K562 (cell line): ENCODE measurements around the gene GALT. TPM values are rescaled to one million over a fixed set of nuclear protein-coding genes. Genes with fewer than 3 reads are reported as not detected.
A peak's percentile ranks its signal among the peaks of the same experiment; 100 is the strongest.

ENCODE experiments used
- ATAC-seq: fragments of 200-7000 bp; cut with Tn5 transposase; 3 replicates; pipeline ENCODE4 v1.9.1; 2020; ENCODE audit warnings: moderate library complexity
- BruUV-seq: library from RNA; stranded (reverse); fragments of 400-500 nt; replicated peaks from 2 replicates; lab custom pipeline; 2021; lab: Mats Ljungman, UMichigan
- CTCF ChIA-PET: fragments of 300-600 bp; formaldehyde crosslinking; extraction: SDS; loops from one replicate; lab custom pipeline; 2021; ENCODE audit warnings: low intra/inter-chr PET ratio; lab: Yijun Ruan, JAX
- POLR2A ChIA-PET: fragments of 300-600, 350-650 bp; sonication (Branson Sonifier 250); formaldehyde crosslinking; extraction: SDS; loops from one replicate; lab custom pipeline; 2021; ENCODE audit warnings: antibody characterized with exemption, inconsistent platforms; lab: Yijun Ruan, JAX
- DNase-seq, 4 experiments: peaks; one replicate each; pipeline versions ENCODE4 v3.0.0 to v3.0.0-alpha.2; 2011 to 2018; ENCODE audit warnings: low spot score in 3 of 4, mixed read lengths in 3 of 4; ENCODE audit errors: extremely low read depth in 1 of 4
- FAIRE-seq: peaks from 2 replicates; lab custom pipeline; 2011; peaks lifted over from hg19 to GRCh38; lab: Jason Lieb, UNC
- H2AFZ ChIP-seq: 2 replicates; pipeline ENCODE4 v1.6.0; 2011; ENCODE audit warnings: low read depth, low read length, control low read depth, inconsistent platforms
- H3K27ac ChIP-seq: fragments of 200-600 bp; 3 replicates; pipeline ENCODE4 v1.8.0; 2011; ENCODE audit warnings: low read depth, mild to moderate bottlenecking, control low read depth, inconsistent platforms, low read length, moderate library complexity, mixed read lengths; ENCODE audit errors: extremely low read depth
- H3K27me3 ChIP-seq, 2 experiments: fragments of 300-600 bp in 1 of 2; 2 replicates in 1 of 2; 3 replicates in 1 of 2; pipeline versions ENCODE4 v1.6.0 to v1.8.0; 2011; ENCODE audit warnings: inconsistent platforms in 2 of 2, low read length in 2 of 2, mild to moderate bottlenecking in 1 of 2, mixed read lengths in 1 of 2, moderate library complexity in 1 of 2; ENCODE audit not compliant: control insufficient read depth in 2 of 2, insufficient read depth in 2 of 2
- H3K36me3 ChIP-seq: fragments of 300-600 bp; 3 replicates; pipeline ENCODE4 v1.8.0; 2011; ENCODE audit warnings: mild to moderate bottlenecking, low read length, inconsistent platforms; ENCODE audit not compliant: control insufficient read depth, insufficient read depth
- H3K4me1 ChIP-seq, 2 experiments: fragments of 200-600 bp in 1 of 2; replicated peaks in 1 of 2; 2 replicates in 1 of 2; 3 replicates in 1 of 2; pipeline versions ENCODE4 v1.5.1 to v1.8.0; 2011; ENCODE audit warnings: inconsistent platforms in 2 of 2, low read length in 2 of 2, mild to moderate bottlenecking in 1 of 2, mixed read lengths in 1 of 2, moderate library complexity in 1 of 2; ENCODE audit not compliant: control insufficient read depth in 2 of 2, insufficient read depth in 2 of 2
- H3K4me2 ChIP-seq: 2 replicates; pipeline ENCODE4 v1.6.1; 2011; ENCODE audit warnings: low read length, control low read depth, inconsistent platforms, mixed read lengths; ENCODE audit not compliant: insufficient read depth
- H3K4me3 ChIP-seq: fragments of 200-600 bp; sonication (generic), shearing (Covaris generic); 2 replicates; pipeline ENCODE4 v1.5.1; 2016; ENCODE audit warnings: control low read depth, inconsistent platforms
- H3K79me2 ChIP-seq: fragments of 200-600 bp; 3 replicates; pipeline ENCODE4 v1.8.0; 2011; ENCODE audit warnings: low read length, inconsistent platforms; ENCODE audit not compliant: control insufficient read depth, insufficient read depth
- H3K9ac ChIP-seq, 2 experiments: 2 replicates each; pipeline versions ENCODE4 v1.6.0 to v1.6.1; 2011; ENCODE audit warnings: low read depth in 2 of 2, low read length in 2 of 2, control low read depth in 1 of 2, inconsistent platforms in 1 of 2, mild to moderate bottlenecking in 1 of 2, mixed read lengths in 1 of 2; ENCODE audit not compliant: insufficient read depth in 1 of 2
- H3K9me1 ChIP-seq: one replicate; pipeline ENCODE4 v1.6.0; 2011; ENCODE audit warnings: inconsistent platforms, mild to moderate bottlenecking, low read length, moderate library complexity; ENCODE audit not compliant: control insufficient read depth, insufficient read depth
- H3K9me3 ChIP-seq: replicated peaks from 2 replicates; pipeline ENCODE4 v1.5.1; 2011; ENCODE audit warnings: low read depth, low read length, inconsistent platforms; ENCODE audit not compliant: control insufficient read depth, insufficient read depth
- H4K20me1 ChIP-seq: replicated peaks from 2 replicates; pipeline ENCODE4 v1.6.1; 2011; ENCODE audit warnings: low read length, inconsistent platforms, mixed read lengths; ENCODE audit not compliant: control insufficient read depth, insufficient read depth
- BCOR ChIP-seq: fragments of 450-650 bp; IDR thresholded peaks from 2 replicates; pipeline ENCODE4 v1.6.1; 2016
- CEBPB ChIP-seq: fragments of 450-650 bp; IDR thresholded peaks from 2 replicates; pipeline ENCODE4 v1.6.1; 2016; ENCODE audit warnings: missing genetic modification characterization, missing compliant biosample characterization
- ETS2 ChIP-seq: IDR thresholded peaks from 2 replicates; pipeline ENCODE4 v1.6.1; 2016; ENCODE audit warnings: borderline replicate concordance, missing genetic modification characterization, mild to moderate bottlenecking, moderate library complexity, missing compliant biosample characterization; ENCODE audit not compliant: poor library complexity, severe bottlenecking
- HDAC8 ChIP-seq: fragments of 450-650 bp; IDR thresholded peaks from 2 replicates; pipeline ENCODE4 v1.6.1; 2016; ENCODE audit warnings: mild to moderate bottlenecking, missing genetic modification characterization, moderate library complexity, missing compliant biosample characterization
- MTA3 ChIP-seq: fragments of 450-650 bp; formaldehyde crosslinking; IDR thresholded peaks from 2 replicates; pipeline ENCODE4 v1.6.1; 2017; ENCODE audit warnings: mild to moderate bottlenecking, borderline replicate concordance
- RBBP5 ChIP-seq: fragments of 200-600 bp; sonication (generic); IDR thresholded peaks from 2 replicates; pipeline ENCODE4 v1.6.1; 2012; ENCODE audit warnings: borderline replicate concordance, mild to moderate bottlenecking, low read length, control low read depth, inconsistent platforms; ENCODE audit not compliant: insufficient read depth, poor library complexity, severe bottlenecking
- TRIM28 ChIP-seq: fragments of 450-650 bp; IDR thresholded peaks from 2 replicates; pipeline ENCODE4 v1.6.1; 2017
- ZNF444 ChIP-seq: fragments of 250-450 bp; sonication (Bioruptor Pico); IDR thresholded peaks from 2 replicates; pipeline ENCODE4 v1.4.0; 2020; ENCODE audit warnings: mild to moderate bottlenecking, moderate library complexity
- WGBS: fragments of 100-300 bp; shearing (Covaris generic); methylation state at CpG from one replicate; pipeline ENCODE4 v1.1.6; 2016; ENCODE audit warnings: low coverage, mixed read lengths; ENCODE audit not compliant: insufficient coverage; ENCODE audit errors: missing lambda C conversion rate; 5-methylcytosine and 5-hydroxymethylcytosine counted together
- in situ Hi-C: fragments of 300-500 bp; cut with MboI; formaldehyde crosslinking; loops from 4 replicates; pipeline ENCODE4 v1.15.0; 2018; ENCODE audit warnings: inconsistent platforms, mixed read lengths
- intact Hi-C: fragments of 100-400 bp; cut with micrococcal nuclease; formaldehyde crosslinking; loops from 2 replicates; pipeline ENCODE4 v1.14.2; 2022
- polyA plus RNA-seq, 8 experiments: library from polyadenylated mRNA; depleted of rRNA in 4 of 8; stranded (reverse) in 5 of 8; unstranded in 3 of 8; fragments of >200 nt; fragmentation: Nextera tagmentation in 2 of 8; fragmentation: Illumina TruSeq in 1 of 8; extraction: Ambion mirVana in 2 of 8; extraction: Trizol in 1 of 8; gene quantifications; 2 replicates each; pipeline versions ENCODE4 v1.2.1 to v1.2.3, GENCODE V29; 2011 to 2014; ENCODE audit warnings: inconsistent platforms in 1 of 8, missing spikeins in 1 of 8
- total RNA-seq, 7 experiments: library from RNA; depleted of rRNA in 6 of 7; stranded (reverse); fragments of >200 nt in 6 of 7; fragmentation: Illumina TruSeq in 2 of 7; extraction: Trizol in 2 of 7; gene quantifications; 2 replicates each; pipeline versions ENCODE4 v1.2.1 to v1.2.3, GENCODE V29; 2011 to 2021; ENCODE audit warnings: low replicate concordance in 1 of 7
- TF ChIP-seq, protein P1 (sequence below): sonication (generic); formaldehyde crosslinking; IDR thresholded peaks from 2 replicates; pipeline ENCODE4 v1.8.1; 2023; ENCODE audit warnings: mild to moderate bottlenecking, missing genetic modification reagents

The GALT gene
- total and polyA plus RNA-seq, 9 of the 15 experiments (the other 6 are each of a cell fraction or from before 2014, with no cell fraction given): 7.3 to 29.2 (median 15.6) TPM

DNA sequence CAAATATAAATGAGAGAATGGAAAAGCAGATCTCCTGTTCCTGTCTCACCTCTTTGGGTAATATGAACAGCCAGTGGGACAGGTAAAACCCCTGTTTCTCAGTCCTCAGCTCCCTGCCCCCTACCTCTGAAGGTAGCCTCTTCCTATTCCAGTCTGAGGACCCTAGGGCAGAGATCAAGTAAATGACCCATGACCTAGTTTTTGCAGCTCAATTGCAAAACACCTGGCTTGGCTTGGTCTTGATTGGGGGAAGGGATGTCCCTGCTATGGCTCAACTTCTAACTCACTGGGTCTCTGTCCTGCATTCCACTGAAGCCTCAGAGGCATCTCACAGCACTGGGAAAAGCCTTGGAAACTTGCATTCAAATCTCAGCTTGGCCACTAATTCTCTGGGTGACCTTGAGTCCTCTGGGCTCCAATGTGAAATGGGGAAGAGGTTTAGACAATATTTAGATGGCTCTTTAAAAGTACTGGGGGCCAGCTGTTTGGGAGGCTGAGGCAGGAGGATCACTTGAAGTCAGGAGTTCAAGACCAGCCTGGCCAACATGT is 1.6 kb upstream of the GALT start:
- Histone ChIP-seq H2AFZ (no peak overlapping the region), H3K27ac (no peak overlapping the region)
- POLR2A ChIA-PET: interaction anchor here (1.6 kb wide), 1 partner anchor 9 kb away, joined by 3 read pairs; no protein-coding TSS in a partner anchor

DNA sequence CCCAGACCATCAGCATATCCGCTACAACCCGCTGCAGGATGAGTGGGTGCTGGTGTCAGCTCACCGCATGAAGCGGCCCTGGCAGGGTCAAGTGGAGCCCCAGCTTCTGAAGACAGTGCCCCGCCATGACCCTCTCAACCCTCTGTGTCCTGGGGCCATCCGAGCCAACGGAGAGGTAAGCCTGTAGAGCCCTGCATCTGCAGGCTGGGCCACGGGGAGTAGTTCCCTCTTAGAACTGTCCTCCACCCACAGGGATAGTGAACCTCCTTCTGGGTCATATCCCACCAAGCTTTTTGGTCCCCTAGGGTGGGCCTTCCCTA is 569 bp downstream of the GALT start:
- peaks cover 24 to 33% of the 10 kb centered on the region in 2 experiments; a peak in 4 of 5 replicates for H3K4me1 ChIP-seq
- WGBS: no CpG with 5 or more reads among the region's 8 CpGs
- intact Hi-C loops: no loop called here
- in situ Hi-C loops: no loop called here
- BruUV-seq: no TSS peak
- peaks cover 27% of the 10 kb centered on the region; the same call in 2 of the 3 replicates for H3K36me3 ChIP-seq
- ATAC-seq: peak; percentile 25
- CTCF ChIA-PET: interaction anchor here (1.0 to 1.4 kb wide), 3 partner anchors 18 to 54 kb away, joined by 3 read pairs; a partner anchor contains a TSS
- H3K9me1 ChIP-seq: peaks cover 7% of the 10 kb centered on the region
- no peaks in the 10 kb centered on the region for H3K27me3 ChIP-seq
- POLR2A ChIA-PET: interaction anchor here (0.6 to 1.3 kb wide), 6 partner anchors 9 to 774 kb away, joined by 3 to 7 read pairs (median 4); partner anchors contain the start of genes DCTN3 and SIGMAR1
- peak overlapping the region; percentile 80 to 90 for H3K9ac ChIP-seq
- DNase-seq: no peak
- peak overlapping the region; percentile 92 for H3K4me2 ChIP-seq
- H2AFZ ChIP-seq: peak overlapping the region; percentile 97
- FAIRE-seq: no peak
- no peaks in the 10 kb centered on the region for H3K9me3 ChIP-seq
- H3K79me2 ChIP-seq: peaks cover 21% of the 10 kb centered on the region
- no peaks in the 10 kb centered on the region for H4K20me1 ChIP-seq
- H3K4me3 ChIP-seq: peak overlapping the region; percentile 84
- peak overlapping the region; percentile 75 for H3K27ac ChIP-seq
- TF ChIP-seq TRIM28: no peak
- no peak for TF ChIP-seq ETS2 (tag)
- no peak for TF ChIP-seq BCOR
- TF ChIP-seq MTA3: peak; percentile 2; the same call in 1 of the 2 replicates
- TF ChIP-seq RBBP5: no peak
- no peak for TF ChIP-seq HDAC8 (tag)
- TF ChIP-seq, protein P1, sequence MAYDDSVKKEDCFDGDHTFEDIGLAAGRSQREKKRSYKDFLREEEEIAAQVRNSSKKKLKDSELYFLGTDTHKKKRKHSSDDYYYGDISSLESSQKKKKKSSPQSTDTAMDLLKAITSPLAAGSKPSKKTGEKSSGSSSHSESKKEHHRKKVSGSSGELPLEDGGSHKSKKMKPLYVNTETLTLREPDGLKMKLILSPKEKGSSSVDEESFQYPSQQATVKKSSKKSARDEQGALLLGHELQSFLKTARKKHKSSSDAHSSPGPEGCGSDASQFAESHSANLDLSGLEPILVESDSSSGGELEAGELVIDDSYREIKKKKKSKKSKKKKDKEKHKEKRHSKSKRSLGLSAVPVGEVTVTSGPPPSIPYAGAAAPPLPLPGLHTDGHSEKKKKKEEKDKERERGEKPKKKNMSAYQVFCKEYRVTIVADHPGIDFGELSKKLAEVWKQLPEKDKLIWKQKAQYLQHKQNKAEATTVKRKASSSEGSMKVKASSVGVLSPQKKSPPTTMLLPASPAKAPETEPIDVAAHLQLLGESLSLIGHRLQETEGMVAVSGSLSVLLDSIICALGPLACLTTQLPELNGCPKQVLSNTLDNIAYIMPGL (CRISPR knock-in tag): 0 out of 2 replicates have a peak, but pooled peaks have one; percentile 17

More for the DNA sequence above, 1.6 kb upstream of the GALT start:
- Histone ChIP-seq H3K36me3 (peaks cover 19% of the 10 kb centered on the region; the same call in 2 of the 3 replicates), H3K4me1 (peaks cover 16 to 21% of the 10 kb centered on the region in 2 experiments; a peak in 4 of 5 replicates), H3K4me2 (no peak overlapping the region), H3K9ac (no peak overlapping the region; a peak in 1 of 4 replicates), H3K9me1 (peaks cover 7% of the 10 kb centered on the region), H4K20me1 (no peaks in the 10 kb centered on the region), H3K9me3 (no peaks in the 10 kb centered on the region), H3K27me3 (no peaks in the 10 kb centered on the region), H3K79me2 (peaks cover 21% of the 10 kb centered on the region), H3K4me3 (no peak overlapping the region)
- FAIRE-seq: no peak
- in situ Hi-C loops (no loop called here), intact Hi-C loops (no loop called here)
- BruUV-seq: no TSS peak
- DNase-seq: no peak
- CTCF ChIA-PET: no interaction called here
- TF ChIP-seq ZNF444 (no peak), CEBPB (tag) (peak; percentile 33; the same call in 1 of the 2 replicates)
- no peak for ATAC-seq
